GM19463 (cell line): ENCODE measurements around the gene PRR20G.
"Not testable (repeated sequence)": the region's sequence is repeated elsewhere in the genome, so short reads cannot be mapped to it uniquely, and the experiment has no call there.

ENCODE experiments used
- ATAC-seq: cut with Tn5 transposase; IDR thresholded peaks from one replicate; pipeline ENCODE4 v1.9.1; 2021; ENCODE audit warnings: mild to moderate bottlenecking, moderate library complexity; ENCODE audit not compliant: unreplicated experiment

PRR20G gene

DNA sequence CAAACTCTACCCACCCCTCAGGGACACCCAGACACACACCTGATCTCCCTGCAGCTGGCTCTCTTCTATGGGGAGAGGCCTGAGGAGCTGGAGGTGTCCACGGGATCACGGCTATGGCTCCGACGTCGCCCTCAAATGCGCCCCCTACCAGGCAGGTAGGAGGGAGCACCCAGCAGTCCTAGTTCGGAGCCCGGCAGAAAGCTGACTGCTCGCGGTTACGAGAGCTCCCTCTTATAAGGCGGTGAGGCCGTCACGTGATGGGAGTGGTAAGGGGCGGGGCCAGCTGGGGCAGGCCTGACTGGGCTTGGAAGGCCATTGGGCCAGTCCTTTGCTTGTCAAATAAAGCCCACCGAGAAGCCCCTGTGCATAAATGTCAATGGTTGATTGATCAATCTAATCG lies at the start of gene PRR20G:
TSS of gene PRR20G (minus strand) at position 207 of the 400 bp plus-strand sequence. CDS start 681 bp downstream, outside the sequence.
- no peak for ATAC-seq

DNA sequence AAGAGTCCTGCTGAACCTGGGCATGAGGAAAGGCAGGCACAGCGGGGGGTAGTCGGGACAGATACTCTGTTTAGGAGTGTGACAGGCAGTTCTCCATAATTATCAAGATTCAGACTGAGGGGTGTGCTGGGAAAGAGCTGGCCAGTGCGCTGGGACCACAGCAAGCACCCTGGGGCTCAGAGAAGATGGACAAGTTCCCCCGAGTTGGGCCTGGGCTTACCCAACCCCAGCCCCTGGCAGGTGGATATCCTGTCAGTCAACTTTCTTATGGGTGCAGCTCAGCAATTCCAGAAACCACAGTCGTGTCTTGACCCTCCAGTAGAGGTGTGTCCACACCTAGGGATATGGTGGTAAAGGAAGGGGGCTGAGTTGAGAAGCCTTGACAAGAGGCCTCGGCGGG lies 49.2 kb upstream of the PRR20G start:
- no peak for ATAC-seq

DNA sequence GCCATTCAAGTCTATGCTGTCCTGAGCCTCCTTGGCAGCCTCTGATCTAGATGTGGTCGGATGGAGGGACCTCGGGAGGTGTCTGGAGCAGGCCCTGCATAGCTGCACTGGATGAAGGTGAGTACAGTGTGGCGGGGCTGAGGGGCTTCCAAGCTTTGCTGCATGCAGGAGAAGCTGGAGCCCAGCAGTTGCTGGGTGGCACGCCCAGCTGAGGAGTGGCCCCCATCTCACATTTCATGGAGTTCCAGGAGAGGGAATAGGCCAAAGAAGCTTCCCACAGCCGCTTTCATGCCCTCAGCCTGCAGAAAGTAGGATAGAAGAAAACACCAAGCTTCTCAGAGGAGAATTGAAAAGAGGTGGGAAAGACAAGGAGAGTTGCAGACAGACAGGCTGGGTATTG lies 48.3 kb upstream of the PRR20G start:
- ATAC-seq: no peak

DNA sequence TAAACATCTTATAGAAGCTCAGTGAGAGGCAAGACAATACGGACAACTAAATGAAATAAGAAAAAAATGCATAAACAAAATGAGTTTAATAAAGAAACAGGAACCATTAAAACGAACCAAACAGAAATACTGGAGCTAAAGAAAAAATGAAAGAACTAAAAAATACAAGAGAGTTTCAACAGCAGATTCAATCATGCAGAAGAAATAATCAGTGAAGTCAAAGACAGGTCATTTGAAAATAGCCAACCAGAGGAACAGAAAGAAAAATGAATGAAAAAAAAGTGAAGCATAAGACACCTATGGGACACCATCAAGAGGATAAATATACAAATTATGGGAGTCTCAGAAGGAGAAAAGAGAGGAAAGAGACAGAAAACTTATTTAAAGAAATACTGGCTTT lies 42.5 kb upstream of the PRR20G start:
- ATAC-seq: no peak

DNA sequence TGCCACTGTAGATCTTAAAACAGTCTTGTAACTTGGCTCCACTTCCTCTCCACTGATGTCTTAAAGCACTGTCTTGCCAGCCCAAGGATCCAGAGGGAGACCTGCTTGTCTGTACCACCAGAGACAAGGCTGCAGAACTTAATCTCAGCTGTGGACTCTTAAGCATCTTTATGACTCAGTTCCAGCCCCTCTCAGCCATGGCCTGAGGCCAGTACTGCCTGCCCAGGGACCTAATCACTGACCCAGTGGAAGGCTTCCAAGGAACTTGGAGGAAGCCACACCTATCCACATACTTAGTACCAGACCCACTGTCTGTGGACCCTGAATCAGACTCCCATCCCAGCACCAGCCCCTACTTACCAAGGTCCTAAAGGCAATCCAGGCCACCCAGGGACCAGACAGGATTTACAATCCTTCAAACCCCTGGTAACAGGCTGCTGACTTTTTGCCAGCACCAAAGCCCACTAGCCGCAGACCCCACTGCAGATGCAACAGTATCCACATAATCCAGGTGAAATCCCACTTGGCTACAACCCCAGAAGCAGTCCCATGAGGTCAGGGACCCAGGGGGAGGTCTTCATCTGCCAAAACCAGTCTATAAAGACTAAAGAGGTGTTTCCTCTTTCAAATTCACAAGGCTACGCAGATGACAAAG lies 41.9 kb upstream of the PRR20G start:
- no peak for ATAC-seq

DNA sequence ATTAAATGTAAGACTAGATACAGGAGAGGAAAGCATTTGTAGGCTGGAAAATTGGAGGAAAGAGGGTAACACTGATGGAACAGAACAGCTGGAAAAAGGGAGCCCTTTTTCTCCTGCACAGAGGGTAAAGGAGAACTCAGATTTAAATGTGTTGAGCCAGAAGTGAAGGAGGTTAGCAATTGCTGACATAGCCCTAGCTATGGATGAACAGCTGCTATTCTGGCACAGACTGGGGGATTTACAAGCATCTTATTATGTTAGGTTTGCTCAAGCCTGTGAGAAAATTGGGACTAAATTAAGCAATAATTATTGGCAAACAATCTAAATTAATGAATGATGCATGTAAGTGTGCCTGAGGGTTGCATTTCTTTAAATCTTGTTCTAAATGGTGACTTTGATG lies 40.6 kb upstream of the PRR20G start:
- ATAC-seq: no peak

DNA sequence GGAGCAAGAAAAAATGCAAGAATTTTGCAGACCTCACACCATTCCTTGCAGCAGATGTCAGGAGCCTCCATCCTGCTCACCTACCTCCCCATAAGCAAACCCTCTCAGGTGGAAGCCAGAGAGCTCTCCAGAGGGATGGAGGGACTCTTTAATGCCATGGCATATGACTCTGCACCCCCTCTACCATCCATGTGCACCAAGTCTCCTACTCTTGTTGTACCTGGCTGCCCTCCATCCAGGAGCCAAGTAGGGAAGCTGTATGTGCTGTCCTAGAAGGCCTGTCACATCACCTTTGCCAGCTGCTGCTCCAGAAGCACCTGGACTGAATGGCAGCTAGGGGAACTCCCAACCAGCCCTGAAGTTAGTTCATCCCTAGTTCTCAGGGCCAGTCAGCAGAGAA lies 38.5 kb upstream of the PRR20G start:
- ATAC-seq: no peak

DNA sequence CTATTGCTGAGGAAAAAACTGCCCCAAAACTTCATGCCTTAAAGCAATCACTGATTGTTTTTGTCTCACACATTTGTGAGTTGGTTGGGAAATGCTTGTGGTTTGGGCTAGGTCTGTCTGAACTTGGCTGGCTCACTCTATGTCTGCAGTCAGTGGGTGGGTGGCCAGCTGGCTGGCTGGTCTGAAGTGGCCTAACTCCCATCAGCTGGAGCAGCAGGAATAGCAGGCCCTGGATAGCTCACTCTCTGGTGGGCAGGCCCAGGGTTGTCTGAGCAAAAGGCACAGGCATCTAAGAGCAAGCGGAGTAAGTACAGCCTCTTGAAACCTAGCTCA lies 37.7 kb upstream of the PRR20G start:
- no peak for ATAC-seq

DNA sequence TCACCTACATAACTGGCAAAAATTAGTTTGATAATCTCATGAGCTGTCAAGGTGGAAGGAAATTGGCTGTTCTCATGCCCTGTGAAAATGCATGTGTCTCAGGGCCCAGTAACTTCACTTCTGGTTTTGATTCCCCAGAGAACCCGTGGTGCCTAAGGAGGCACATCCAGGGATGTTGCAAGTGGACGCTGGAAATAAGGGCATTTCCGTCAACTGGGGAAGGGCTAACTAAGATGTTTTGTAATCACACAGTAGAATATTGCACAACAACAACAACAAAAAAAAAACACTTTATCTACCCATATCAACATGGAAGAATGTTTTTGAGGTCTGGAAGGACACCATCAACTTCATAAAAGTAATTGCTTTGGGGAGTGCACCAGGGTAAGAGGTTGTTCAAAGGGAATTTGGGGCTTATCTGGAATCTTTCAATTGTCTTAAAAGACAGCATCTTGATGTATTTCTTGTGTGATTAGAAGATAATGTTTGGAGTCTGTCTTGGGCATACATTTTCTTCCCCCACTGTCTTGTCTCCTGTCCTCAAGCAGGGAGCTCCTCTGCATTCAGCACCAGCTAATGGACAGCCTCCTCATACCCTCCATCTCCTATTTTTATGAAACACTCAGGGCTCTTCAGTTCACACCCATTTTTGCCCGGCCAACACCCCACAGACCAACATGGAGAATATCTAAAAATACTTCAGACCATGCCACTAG lies 37.2 kb upstream of the PRR20G start:
- ATAC-seq: no peak

DNA sequence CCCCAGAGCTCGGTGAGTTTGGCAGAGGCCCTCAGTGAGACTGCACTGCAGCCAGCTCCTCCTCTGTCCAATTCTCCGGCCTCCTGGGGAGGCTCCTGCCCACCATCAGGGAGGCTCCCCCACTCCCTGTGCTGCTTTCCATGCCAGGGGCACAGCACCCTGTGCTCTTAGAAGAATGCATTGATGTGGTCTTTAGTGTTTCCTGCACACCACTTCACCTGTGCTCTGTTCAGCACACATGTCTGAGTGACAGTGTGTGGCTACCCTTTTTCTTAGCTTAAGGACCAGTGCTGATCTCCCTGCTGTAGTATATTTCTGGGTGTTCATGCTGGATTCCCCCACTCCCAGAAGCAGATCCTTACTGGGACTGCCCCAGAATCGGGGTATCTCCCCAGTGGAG lies 36.2 kb upstream of the PRR20G start:
- no peak for ATAC-seq

DNA sequence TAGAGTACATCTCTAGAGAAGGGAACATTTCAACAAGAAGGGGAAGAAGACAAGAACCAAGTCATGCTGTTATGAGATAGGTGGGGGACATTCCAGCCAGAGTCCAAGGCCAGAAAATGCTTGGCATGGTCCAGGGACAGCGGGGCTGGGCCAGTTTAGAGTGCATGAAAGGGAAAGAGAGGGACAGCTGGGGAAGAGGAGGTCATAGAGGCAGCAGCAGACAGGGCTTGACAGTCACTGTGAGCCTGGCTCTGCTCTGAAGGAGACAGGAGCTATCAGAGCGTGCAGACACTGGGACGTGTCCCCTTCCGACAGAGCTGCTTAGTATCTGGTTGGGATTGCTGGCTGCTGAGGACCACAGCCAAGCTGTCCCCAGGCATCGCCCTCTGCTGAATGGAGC lies 35.7 kb upstream of the PRR20G start:
- ATAC-seq: no peak

DNA sequence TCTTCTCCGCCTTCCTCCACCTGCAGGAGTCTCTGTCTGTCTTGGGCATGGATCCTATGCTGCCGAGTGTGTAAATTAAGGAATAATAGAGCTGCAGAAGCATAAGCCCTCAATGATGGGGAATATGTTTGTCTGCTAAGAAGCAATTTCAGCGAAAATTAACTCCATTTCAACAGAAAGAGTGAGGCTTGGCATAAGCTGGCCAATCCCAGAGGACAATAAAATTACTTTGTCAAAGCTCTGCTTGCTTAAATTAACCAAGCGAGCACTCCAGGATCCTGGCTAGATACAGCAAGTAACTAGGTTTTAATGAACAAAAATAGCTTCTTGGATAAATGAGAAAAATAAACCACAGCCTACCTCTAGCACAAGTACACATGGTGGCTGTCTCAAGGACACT lies 33.5 kb upstream of the PRR20G start:
- no peak for ATAC-seq

DNA sequence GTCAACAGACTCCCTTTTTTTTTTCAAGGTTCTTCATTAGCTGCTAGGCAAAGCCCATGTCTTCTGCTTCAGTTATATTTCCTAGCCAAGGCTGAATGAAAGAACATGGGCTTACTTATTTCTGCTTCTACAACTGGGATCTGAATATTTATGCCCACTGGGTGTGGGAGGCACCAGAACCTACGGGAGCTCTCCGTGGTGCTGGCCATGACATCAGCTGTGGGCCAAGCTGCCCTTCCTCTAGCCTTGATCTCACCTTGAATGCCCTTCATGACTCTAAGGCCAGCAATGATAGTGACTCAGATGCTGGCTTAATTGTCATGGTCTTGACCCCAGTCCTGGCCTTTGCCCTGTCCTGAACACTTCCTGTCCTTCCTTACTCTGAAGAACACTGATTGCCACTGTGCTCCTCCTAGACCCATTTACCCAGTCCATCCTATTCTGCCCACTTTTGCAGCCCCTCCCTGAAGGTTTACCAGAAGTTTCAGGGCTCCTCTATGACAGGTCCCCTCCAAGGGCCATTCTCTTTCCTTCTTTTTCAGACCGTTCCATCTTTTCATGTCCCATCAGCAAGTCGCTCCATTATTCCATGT lies 32.8 kb upstream of the PRR20G start:
- no peak for ATAC-seq

DNA sequence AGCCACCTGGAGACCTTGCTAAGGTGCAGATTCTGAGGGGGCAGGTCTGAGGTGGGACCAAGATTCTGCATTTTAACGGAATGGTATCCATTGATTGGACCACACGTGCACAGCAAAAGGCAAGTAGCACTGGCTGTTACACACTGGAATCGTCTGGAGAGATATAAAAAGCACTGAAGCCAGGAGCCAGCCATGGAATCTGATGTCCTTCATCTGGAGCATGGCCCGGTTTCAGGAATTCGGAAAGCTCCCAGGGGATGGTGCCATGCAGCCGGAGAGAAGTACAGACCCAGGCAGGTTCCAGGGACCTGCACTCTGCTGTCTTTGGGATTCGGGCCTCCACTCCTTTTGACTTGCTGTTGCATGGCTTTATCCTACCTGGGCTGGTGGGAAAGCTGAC lies 28.8 kb upstream of the PRR20G start:
- ATAC-seq: no peak

DNA sequence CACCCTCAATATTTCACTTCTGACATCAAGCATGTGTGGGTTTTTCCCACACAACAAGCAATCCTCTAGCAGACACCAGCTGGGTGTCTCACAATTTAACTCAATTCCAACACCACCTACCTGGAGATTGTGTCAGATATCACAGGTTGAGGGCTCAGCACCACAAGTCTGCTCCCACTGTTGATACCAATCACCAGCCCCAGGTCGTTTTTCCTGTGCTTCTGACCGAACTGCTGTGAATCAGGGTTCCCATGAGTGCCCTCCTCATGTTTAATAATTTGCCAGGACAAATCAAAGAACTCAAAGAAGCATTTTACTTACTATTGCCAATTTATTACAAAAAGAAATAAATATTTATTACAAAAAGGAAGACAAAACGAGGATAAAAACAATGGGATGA lies 25.0 kb upstream of the PRR20G start:
- no peak for ATAC-seq

DNA sequence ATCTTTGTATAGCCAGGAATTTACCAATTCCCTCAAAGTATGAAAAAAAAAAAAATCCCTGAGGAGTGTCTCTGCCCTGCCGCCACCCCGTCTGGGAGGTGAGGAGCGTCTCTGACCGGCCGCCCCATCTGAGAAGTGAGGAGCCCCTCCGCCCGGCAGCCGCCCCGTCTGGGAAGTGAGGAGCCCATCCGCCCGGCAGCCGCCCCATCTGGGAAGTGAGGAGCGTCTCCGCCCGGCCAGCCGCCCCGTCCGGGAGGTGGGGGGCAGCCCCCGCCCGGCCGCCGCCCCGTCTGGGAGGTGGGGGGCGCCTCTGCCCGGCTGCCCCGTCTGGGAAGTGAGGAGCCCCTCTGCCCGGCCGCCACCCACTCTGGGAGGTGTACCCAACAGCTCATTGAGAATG lies 21.0 kb upstream of the PRR20G start:
- not testable (repeated sequence) for ATAC-seq

DNA sequence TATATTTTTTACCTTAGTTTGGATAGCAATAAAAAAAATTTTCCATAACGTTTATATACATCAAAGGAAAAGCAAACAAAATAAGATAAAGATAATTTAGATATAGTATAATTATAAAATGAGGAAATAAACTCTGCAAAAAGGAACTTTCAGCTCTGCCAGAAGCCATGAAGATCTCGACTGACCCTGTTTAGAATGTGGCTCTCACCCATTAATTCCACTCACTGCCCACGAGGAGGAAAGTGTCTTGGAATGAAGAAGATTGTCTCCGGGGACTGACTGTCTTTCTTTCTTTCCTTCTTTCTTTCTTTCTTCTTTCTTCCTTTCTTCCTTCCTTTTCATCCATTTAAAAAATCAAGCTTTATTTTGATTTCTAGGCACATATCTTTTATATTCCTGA lies 20.1 kb upstream of the PRR20G start:
- ATAC-seq: no peak

DNA sequence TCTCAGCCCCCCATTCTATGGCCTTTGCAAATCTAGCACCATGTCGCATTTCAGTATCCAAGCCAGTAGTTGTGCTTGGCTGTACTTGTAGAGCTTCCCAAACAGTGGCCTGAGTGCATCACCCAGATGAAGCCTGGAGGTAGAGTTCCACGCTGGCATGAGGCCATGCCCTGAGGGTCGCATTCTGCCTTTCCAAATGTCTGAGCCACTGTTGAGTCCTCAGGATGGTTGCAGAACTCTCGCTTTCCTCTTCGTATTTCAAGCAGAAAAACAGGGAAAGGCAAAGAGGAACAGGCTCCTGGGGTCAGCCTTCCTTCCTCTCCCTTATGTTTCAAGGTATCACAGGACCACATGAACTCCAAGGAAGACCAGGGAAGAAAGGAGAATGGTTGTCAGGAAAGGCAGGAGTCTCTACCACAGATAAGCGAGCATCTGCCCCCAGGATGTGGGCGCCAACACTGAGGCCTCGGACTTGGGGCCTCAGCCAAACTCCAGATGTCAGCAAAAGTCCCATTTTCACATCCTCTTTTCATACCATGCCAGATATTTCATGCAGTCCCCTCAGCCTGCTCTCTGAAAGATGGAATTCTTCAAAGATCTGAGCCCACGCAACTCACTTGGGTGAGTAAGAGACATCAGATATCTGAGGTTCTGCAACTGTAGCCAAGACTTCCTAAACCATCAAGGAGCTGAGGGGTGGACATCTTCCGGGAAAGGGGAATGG lies 19.4 kb upstream of the PRR20G start:
- no peak for ATAC-seq

DNA sequence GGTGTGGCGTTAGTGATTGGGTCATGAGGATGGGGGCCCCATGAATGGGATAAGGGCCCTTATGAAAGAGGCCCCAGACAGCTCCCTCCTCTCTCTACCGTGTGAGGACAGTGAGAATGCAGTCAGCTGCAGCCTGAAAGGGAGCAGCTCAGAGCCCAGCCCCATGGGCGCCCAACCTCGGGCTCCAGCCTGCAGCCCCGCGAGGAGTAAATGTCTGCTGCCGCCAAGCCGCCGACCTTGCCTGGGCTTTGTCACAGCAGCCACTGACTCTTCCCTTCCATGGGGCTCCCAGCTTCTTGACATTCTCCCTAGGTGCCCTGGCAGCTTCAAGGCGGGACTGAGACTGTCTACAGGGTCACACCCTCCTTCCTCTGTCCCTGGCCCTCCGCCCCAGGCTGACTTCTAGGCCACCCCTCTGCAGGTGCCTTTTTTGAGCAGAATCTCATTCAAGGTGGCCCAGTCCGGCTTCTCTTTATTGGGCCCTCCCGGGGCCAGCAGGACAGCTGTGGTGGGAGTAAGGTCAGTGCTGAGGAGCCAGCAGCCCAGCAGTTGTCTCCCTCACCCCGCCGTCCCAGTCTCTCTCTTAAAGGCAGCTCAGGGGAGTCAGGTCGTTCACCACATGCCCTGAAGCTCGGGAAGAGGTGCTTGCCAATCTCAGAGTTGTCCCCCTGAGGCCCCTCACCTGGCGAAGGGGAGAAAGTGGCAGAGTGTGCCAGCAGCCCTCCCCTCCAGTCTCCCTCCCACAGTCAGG lies 18.7 kb upstream of the PRR20G start:
- ATAC-seq: no peak

DNA sequence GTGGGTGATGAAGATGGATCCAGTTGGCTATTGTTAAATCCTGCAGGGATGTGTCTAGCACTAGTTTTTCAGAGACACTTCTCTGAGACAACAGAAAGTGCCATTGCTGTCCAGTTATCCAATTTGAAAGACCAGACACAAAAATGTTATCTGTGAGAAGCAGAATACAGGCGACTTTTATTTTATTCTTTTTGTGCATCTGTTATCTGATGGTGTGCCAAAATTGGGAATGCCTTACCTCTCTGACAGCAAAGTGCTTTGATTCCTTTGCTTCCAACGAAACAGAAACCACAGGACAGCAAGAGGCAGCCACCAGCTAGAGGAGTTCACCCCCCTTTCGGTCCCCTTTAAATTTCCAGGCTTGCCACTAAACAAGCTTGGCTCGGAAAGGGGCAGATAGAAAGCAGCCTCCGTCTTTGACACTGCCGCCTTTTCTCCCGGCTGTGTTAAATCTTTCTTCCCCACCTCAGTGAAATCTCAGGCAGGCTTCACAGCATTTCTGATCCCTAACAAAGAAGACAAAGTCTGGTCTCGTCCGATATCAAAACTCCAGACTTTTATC lies 17.7 kb upstream of the PRR20G start:
- ATAC-seq: no peak
